Heart left ventricle (tissue), 16 donors: ENCODE data around the gene NAPEPLD. TPM values are rescaled to one million over a fixed set of nuclear protein-coding genes. Genes with fewer than 3 reads are reported as not detected.
"Not testable (repeated sequence)": the region's sequence is repeated elsewhere in the genome, so short reads cannot be mapped to it uniquely, and the experiment has no call there.

ENCODE experiments used
- ATAC-seq, 4 donors: fragments of 200-7000 bp; cut with Tn5 transposase; one replicate each; pipeline ENCODE4 v1.9.1; 2020 to 2022; ENCODE audit warnings: moderate library complexity in 4 of 4, mild to moderate bottlenecking in 3 of 4, moderate number of reproducible peaks in 1 of 4
- DNase-seq, 5 donors: peaks; one replicate each; pipeline ENCODE4 v3.0.0-alpha.2; 2020
- H3K27ac ChIP-seq, 12 donors: fragments of 200-600 bp; sonication (generic) in 4 of 12; one replicate each; pipeline versions ENCODE4 v1.5.0 to v1.8.0; 2016 to 2022; ENCODE audit warnings: mild to moderate bottlenecking in 2 of 12
- H3K27me3 ChIP-seq, 9 donors: fragments of 200-600 bp; sonication (generic) in 2 of 9; one replicate each; pipeline versions ENCODE4 v1.5.1 to v1.8.0; 2016 to 2022; ENCODE audit warnings: mild to moderate bottlenecking in 3 of 9
- H3K36me3 ChIP-seq, 9 donors: fragments of 200-600 bp; sonication (generic) in 2 of 9; one replicate each; pipeline versions ENCODE4 v1.5.0 to v1.8.0; 2018 to 2022; ENCODE audit warnings: mild to moderate bottlenecking in 2 of 9
- H3K4me1 ChIP-seq, 12 donors: fragments of 200-600 bp; sonication (generic) in 4 of 12; one replicate each; pipeline versions ENCODE4 v1.5.0 to v1.8.0; 2016 to 2022; ENCODE audit warnings: mild to moderate bottlenecking in 3 of 12
- H3K4me3 ChIP-seq, 12 donors: fragments of 200-600 bp; sonication (generic) in 4 of 12; one replicate each; pipeline versions ENCODE4 v1.5.0 to v1.8.0; 2017 to 2022; ENCODE audit warnings: mild to moderate bottlenecking in 9 of 12, moderate library complexity in 4 of 12
- H3K9me3 ChIP-seq, 12 donors: fragments of 200-600 bp; sonication (generic) in 4 of 12; one replicate each; pipeline versions ENCODE4 v1.5.0 to v1.8.0; 2016 to 2022; ENCODE audit warnings: mild to moderate bottlenecking in 1 of 12
- CTCF ChIP-seq, 12 donors: fragments of 200-600 bp; sonication (generic) in 4 of 12; IDR thresholded peaks; one replicate each; pipeline versions ENCODE4 v1.5.0 to v1.8.0; 2018 to 2022; ENCODE audit warnings: antibody characterized with exemption in 12 of 12, mild to moderate bottlenecking in 5 of 12
- POLR2A ChIP-seq, 2 donors: fragments of 450-650 bp; IDR thresholded peaks; one replicate each; pipeline ENCODE4 v1.6.1; 2017; ENCODE audit warnings: antibody characterized with exemption in 2 of 2, mild to moderate bottlenecking in 2 of 2, moderate library complexity in 2 of 2
- WGBS, 4 donors: extraction: QIAGEN DNeasy Blood & Tissue Kit in 2 of 4; methylation state at CpG; one replicate each; pipeline versions ENCODE4 v1.1.5 to v1.1.7; 2013 to 2018; 5-methylcytosine and 5-hydroxymethylcytosine counted together
- intact Hi-C, 10 donors: fragments of 100-400 bp; cut with DNase I; formaldehyde crosslinking; loops; one replicate each; pipeline versions ENCODE4 v1.11.1 to v1.14.2; 2022
- polyA plus RNA-seq, 2 donors: library from polyadenylated mRNA; stranded (reverse); fragments of 200-250 nt; gene quantifications; one replicate each; pipeline ENCODE4 v1.2.3, GENCODE V29; 2013
- total RNA-seq, 9 donors: library from RNA; depleted of rRNA in 2 of 9; stranded (reverse); fragments of >200 nt in 2 of 9; fragmentation: NEBNext Ultra II Directional in 3 of 9; extraction: Animal tissue kit (Norgen Biotek cat#: 25700) in 3 of 9; gene quantifications; one replicate each; pipeline versions ENCODE4 v1.1.0 to v1.2.4, GENCODE V29; 2016 to 2023
- donor health status: ischemic (EF 13 %, LVEDD 7.1; RV severe dilation, severe dysfunction).
- donor health status: healthy with polysubstance abuse.
- donor health status: DM: no; HTN: yes; CAD: no.
- donor health status: DM: no; HTN: no; CAD: no.
- donor health status: ischemic (EF 25% LVEDD 6.9; RV normal size, moderate dysfunction).
- donor health status: ischemic (EF 25% LVEDD 5.7; RV mildly dilated, moderate dysfunction).
- donor health status: healthy.
- donor health status: DM: yes; HTN: yes; CAD: no.
- donor health status: ischemic (EF 35%, LVEDD 5.7; RV mildly dilated, moderate dysfunction).
- donor health status: nonischemic (EF 11% LVEDD 7.7; RV severe dilation, severe dysfunction).
- donor health status: DM: yes; HTN: yes; CAD: no.
- donor health status: PGD.
- donor health status: ischemic (EF 29% LVEDD 5.4; RV normal size, mild dysfunction).
- donor health status: nonischemic (EF 23%, LVEDD 6.1; RV moderate dilation, normal function).

The NAPEPLD gene
- total and polyA plus RNA-seq, 11 donors, result 3.3 to 12.8 (median 7.8) TPM

- peaks cover 0 to 24% (median 18%) of the 10 kb centered on the region in 12 donors for H3K4me1 ChIP-seq
- ATAC-seq (no peak), DNase-seq (no peak)
- peak overlapping the region in 2 of 12 donors; percentile 98 to 100 for H3K27ac ChIP-seq
- intact Hi-C loops, result no loop called here
- no peaks in the 10 kb centered on the region for H3K9me3 ChIP-seq
- TF ChIP-seq POLR2A (IDR thresholded peaks at IDR 0.05), result no peak
- TF ChIP-seq CTCF (IDR thresholded peaks at IDR 0.05), result no peak
- no peaks in the 10 kb centered on the region for H3K36me3 ChIP-seq
- no peaks in the 10 kb centered on the region for H3K27me3 ChIP-seq
- H3K4me3 ChIP-seq, result no peak overlapping the region
These were observed 1.3 kb upstream of the NAPEPLD start for GRCh38 chr7:103150192-103150591.

DNA sequence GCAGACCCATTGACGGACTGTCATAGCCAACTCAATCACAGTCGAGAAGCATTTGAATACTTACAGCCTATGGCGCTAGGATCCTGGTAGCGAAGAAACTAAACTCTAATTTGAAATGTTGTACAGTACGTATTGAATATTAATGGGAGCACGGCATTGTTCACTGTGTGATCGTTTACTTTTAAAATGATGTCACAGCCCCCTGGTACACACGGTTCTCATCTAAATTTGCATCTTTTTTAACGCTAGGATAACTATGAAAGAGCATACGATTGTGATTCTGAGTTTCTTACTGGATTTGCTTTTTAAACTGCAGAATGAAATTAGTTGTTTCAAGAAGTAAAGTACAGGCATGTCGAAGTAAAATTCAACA, 895 bp upstream of the NAPEPLD start:
- H3K27ac ChIP-seq, result peak overlapping the region; percentile 90 to 100 (median 97)
- no peaks in the 10 kb centered on the region for H3K9me3 ChIP-seq
- peaks cover 0 to 24% (median 18%) of the 10 kb centered on the region in 12 donors for H3K4me1 ChIP-seq
- no peaks in the 10 kb centered on the region for H3K36me3 ChIP-seq
- H3K4me3 ChIP-seq, result peak overlapping the region; percentile 36 to 91 (median 79)
- DNase-seq (no peak), ATAC-seq (no peak)
- intact Hi-C loops, result loop anchor here in 5 of 10 donors (2.0 to 10.0 kb wide), 5 partner anchors 65 to 145 kb away; partner anchors contain the start of genes ARMC10 (in 3 of the 5), FBXL13 (in 2 of the 5) and PMPCB (in 2 of the 5)
- H3K27me3 ChIP-seq, result no peaks in the 10 kb centered on the region
- WGBS, 4 donors, result 90 to 97% (median 94%) methylated on average over 11 of the region's 11 CpGs
- TF ChIP-seq POLR2A (IDR thresholded peaks at IDR 0.05), result no peak
- no peak for TF ChIP-seq CTCF (IDR thresholded peaks at IDR 0.05)

DNA sequence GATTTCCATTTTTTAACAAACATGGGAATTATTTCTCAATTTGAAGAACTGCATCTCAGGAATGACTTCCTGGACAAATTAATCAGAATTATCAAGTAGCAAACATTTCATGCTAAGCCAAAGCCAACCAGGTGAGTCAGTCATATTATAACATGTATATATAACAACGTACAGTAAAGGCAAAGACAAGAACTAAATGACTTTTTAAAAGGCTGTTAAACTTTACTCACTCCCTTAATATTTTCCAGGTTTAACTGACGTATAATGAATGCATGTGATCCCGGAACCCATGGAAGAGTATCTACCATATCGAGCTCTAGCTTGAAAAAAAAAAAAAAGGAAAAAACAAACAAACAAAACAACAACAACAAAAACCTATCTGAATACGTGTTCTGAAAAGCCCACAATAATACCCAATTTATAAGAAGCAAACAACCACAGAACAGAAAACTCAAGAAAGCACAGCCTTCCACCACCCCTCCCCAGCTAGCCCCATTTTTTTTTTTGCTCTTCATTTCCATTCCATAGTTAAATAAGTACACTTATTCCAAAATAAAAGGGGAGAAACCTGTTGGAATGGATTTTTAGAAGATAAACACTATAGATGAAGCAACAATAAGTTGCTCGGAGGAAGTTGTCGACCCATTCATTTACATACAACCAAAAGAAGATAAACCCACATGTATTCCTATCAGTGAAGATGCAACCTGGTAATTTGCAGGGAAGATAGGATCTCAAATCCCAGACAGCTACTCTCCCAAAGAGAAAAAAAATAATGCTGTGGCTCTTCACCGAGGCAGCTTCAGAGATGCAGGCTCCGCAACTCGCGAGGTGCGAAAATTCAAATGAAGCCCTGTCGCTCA, 537 bp downstream of the NAPEPLD start:
- no peaks in the 10 kb centered on the region for H3K9me3 ChIP-seq
- H3K27ac ChIP-seq, result peak overlapping the region; percentile 90 to 100 (median 97)
- 2 to 3% (median 3%) methylated on average over 13 of the region's 13 CpGs for WGBS, 4 donors
- no peak for ATAC-seq
- DNase-seq, result no peak
- intact Hi-C loops, result loop anchor here in 5 of 10 donors (2.0 to 10.0 kb wide), 5 partner anchors 64 to 146 kb away; partner anchors contain the start of genes ARMC10 (in 3 of the 5), FBXL13 (in 2 of the 5) and PMPCB (in 2 of the 5)
- peak overlapping the region; percentile 36 to 91 (median 79) for H3K4me3 ChIP-seq
- H3K36me3 ChIP-seq, result no peaks in the 10 kb centered on the region
- TF ChIP-seq POLR2A (IDR thresholded peaks at IDR 0.05) (no peak), CTCF (IDR thresholded peaks at IDR 0.05) (no peak)
- peaks cover 0 to 24% (median 18%) of the 10 kb centered on the region in 12 donors for H3K4me1 ChIP-seq
- H3K27me3 ChIP-seq, result no peaks in the 10 kb centered on the region

DNA sequence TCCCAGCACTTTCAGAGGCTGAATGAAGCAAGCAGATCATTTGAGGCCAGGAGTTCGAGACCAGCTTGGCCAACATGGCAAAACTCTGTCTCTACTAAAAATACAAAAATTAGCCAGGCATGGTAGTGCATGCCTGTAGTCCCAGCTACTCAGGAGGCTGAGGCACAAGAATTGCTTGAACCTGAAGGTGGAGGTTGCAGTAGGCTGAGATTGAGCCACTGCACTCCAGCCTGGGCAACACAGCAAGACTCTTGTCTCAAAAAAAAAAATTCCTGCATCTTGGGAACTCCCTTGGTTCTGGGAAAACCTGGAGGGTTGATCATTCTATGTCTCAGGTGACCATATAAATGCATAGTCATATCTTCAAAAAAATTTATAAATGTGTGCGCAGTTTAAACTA, 4.1 kb downstream of the NAPEPLD start:
- H3K9me3 ChIP-seq, H3K27me3 ChIP-seq, ATAC-seq, H3K27ac ChIP-seq, H3K4me3 ChIP-seq, DNase-seq, H3K36me3 ChIP-seq: not testable (repeated sequence)
- peaks cover 0 to 24% (median 18%) of the 10 kb centered on the region in 12 donors for H3K4me1 ChIP-seq
- intact Hi-C loops, result loop anchor here in 4 of 10 donors (5.0 to 10.0 kb wide), 4 partner anchors 60 to 150 kb away; partner anchors contain the start of genes ARMC10 (in 2 of the 4), PMPCB (in 2 of the 4) and FBXL13 (in 1 of the 4)
- 94 to 99% (median 99%) methylated on average over 2 of the region's 2 CpGs for WGBS, 4 donors
